GM12891 (cell line): ENCODE data around the gene DNAJC11.
"Not testable (repeated sequence)": the region's sequence is repeated elsewhere in the genome, so short reads cannot be mapped to it uniquely, and the experiment has no call there.

Experiments used
- PAX5 ChIP-seq: IDR thresholded peaks from 2 replicates; pipeline ENCODE4 v1.6.1; 2011; ENCODE audit warnings: low read length, moderate library complexity, mild to moderate bottlenecking; ENCODE audit not compliant: insufficient read depth, severe bottlenecking
- POLR2A ChIP-seq: IDR thresholded peaks from 2 replicates; pipeline ENCODE4 v1.6.1; 2011; ENCODE audit warnings: low read depth, low read length, control low read depth
- POLR2AphosphoS5 ChIP-seq: IDR thresholded peaks from 2 replicates; pipeline ENCODE4 v1.6.1; 2011; ENCODE audit warnings: low read depth, low read length, control low read depth
- SPI1 ChIP-seq: IDR thresholded peaks from 2 replicates; pipeline ENCODE4 v1.6.1; 2011; ENCODE audit warnings: low read depth, low read length, control low read depth
- TAF1 ChIP-seq: IDR thresholded peaks from 2 replicates; pipeline ENCODE4 v1.6.1; 2011; ENCODE audit warnings: low read depth, low read length, control low read depth

DNA sequence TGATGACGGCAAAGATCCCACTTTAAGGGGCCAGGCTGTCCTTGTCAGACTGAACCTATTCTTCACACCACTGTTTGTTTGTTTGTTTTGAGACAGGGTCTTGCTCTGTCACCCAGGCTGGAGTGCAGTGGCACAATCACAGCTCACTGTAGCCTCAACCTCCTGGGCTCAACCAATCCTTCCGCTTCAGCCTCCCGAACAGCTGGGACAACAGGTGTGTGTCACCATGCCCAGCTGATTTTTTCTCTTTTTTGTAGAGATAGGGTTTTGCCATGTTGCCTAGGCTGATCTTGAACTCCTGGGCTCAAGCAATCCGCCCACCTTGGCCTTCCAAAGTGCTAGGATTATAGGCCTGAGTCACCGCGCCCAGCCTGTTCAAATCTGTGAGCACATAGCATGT, 64.8 kb downstream of the DNAJC11 start:
- TF ChIP-seq POLR2A, TAF1, SPI1, POLR2AphosphoS5, PAX5: not testable (repeated sequence)
